ENCODE results near the gene PPP1R3G. TPM values are rescaled to one million over a fixed set of nuclear protein-coding genes. Genes with fewer than 3 reads are reported as not detected.
"Not testable (repeated sequence)": the region's sequence is repeated elsewhere in the genome, so short reads cannot be mapped to it uniquely, and the experiment has no call there.

PPP1R3G gene
- total and polyA plus RNA-seq, 11 donors, result 5.4 to 12.3 (median 8.0) TPM

DNA sequence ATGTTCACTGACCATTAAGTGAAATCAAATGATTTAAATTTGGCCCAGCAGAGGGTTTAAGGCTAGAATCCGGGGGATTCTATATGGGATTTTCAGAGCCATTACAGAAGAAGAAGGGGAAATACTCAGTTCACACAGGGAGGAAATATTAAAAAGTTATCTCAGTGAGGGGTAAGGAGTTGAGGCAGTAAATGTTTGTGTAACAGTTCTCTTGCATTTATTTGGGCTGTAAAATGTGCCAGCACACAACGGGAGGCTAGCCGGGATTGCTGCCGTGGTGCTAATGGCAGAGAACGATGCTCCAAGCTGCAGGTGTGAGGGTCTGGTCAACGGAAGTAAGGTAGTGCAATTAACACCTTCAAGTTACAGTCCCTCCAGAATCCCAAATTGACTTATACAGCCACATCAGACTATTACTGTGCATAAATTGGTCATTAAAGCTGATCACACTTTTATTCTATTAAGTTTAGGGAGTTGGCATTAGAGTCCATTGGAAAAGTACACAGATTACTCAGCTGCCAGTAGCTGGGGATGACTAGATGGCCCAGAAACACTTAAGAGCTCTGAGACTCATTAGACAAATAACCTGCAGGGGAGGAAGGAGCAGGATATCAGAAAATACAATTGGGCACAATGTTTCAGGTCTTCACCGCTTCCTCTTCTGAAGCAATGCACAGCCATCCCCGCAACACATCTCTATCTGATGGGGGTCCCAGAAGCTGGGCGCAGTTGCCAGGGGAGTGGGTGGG is 31.3 kb downstream of the PPP1R3G start:
- no peak for DNase-seq
- Histone ChIP-seq H3K4me1 (peaks cover 0 to 15% (median 0%) of the 10 kb centered on the region in 12 donors), H3K27me3 (no peaks in the 10 kb centered on the region), H3K36me3 (no peaks in the 10 kb centered on the region), H3K27ac (no peak overlapping the region), H3K9me3 (no peaks in the 10 kb centered on the region), H3K4me3 (no peak overlapping the region)
- intact Hi-C loops (cut with DNase I), result loop anchor here in 2 of 10 donors (10.0 kb wide), 2 partner anchors 62 to 112 kb away; partner anchors contain the start of gene RPP40 (in 1 of the 2)
- ATAC-seq, result no peak
- no peak for TF ChIP-seq POLR2A (IDR thresholded peaks at IDR 0.05)
- TF ChIP-seq, protein P1, sequence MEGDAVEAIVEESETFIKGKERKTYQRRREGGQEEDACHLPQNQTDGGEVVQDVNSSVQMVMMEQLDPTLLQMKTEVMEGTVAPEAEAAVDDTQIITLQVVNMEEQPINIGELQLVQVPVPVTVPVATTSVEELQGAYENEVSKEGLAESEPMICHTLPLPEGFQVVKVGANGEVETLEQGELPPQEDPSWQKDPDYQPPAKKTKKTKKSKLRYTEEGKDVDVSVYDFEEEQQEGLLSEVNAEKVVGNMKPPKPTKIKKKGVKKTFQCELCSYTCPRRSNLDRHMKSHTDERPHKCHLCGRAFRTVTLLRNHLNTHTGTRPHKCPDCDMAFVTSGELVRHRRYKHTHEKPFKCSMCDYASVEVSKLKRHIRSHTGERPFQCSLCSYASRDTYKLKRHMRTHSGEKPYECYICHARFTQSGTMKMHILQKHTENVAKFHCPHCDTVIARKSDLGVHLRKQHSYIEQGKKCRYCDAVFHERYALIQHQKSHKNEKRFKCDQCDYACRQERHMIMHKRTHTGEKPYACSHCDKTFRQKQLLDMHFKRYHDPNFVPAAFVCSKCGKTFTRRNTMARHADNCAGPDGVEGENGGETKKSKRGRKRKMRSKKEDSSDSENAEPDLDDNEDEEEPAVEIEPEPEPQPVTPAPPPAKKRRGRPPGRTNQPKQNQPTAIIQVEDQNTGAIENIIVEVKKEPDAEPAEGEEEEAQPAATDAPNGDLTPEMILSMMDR (IDR thresholded peaks at IDR 0.05), result no peak
- WGBS, 4 donors, result 92 to 95% (median 94%) methylated on average over 9 of the region's 9 CpGs

DNA sequence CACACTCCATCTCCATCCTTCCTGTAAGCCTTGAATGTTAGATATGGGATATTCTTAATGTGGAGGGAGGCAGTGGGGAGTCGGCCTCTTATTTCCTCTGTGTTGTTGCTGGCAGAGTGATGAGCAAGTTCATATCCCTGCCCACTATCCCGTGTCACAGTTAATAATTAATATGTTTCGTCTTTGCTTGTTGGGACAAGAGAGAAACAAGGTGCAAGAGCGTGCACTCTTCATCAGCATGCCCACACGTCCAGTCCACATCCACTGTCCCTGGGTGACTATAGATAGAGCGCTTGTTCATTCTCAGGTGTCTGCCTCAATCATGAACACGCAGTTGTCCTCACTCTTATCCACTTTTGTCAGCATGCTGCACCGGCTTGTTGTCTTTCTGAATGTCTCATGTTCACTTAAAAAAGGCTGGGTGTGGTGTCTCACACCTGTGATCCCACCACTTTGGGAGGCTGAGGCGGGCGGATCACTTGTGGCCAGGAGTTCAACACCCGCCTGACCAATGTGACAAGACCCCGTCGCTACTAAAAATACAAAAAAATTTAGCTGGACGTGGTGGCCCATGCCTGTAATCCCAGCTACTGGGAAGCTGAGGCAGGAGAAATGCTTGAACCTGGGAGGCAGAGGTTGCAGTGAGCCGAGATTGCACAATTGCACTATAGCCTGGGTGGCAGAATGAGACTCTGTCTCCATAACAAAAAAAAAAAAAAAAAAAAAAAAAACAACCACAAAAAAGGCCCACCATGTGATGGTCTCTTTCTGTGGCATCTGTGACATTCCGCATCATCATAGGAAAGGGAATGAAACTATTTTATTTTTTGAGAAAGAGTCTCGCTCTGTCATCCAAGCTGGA is 34.2 kb downstream of the PPP1R3G start:
- WGBS, 4 donors, result 90 to 94% (median 92%) methylated on average over 17 of the region's 17 CpGs
- H3K36me3 ChIP-seq, result no peaks in the 10 kb centered on the region
- no peak overlapping the region for H3K27ac ChIP-seq
- intact Hi-C loops (cut with DNase I), result loop anchor here in 2 of 10 donors (10.0 kb wide), 2 partner anchors 65 to 115 kb away; partner anchors contain the start of gene RPP40 (in 1 of the 2)
- peaks cover 0 to 24% (median 0%) of the 10 kb centered on the region in 12 donors for H3K4me1 ChIP-seq
- no peak for DNase-seq
- no peaks in the 10 kb centered on the region for H3K9me3 ChIP-seq
- H3K4me3 ChIP-seq, result no peak overlapping the region
- H3K27me3 ChIP-seq, result no peaks in the 10 kb centered on the region
- no peak for TF ChIP-seq POLR2A (IDR thresholded peaks at IDR 0.05)
- no peak for ATAC-seq

DNA sequence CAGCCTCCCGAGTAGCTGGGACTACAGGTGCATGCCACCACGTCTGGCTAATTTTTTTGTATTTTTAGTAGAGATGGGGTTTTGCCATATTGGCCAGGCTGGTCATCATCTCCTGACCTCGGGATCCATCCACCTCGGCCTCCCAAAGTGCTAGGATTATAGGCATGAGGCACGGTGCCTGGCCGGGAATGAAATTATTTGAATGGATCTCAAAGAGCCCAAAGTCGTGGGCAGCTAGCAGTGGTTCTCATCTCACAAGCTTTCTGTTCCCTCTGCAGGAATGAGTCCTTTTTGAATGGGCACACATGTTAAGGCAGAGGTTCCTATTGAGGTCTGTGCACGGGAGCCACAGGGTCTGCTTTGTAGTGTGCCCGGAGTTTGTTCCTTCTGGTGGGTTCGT is 34.9 kb downstream of the PPP1R3G start:
- DNase-seq (no peak), ATAC-seq (no peak)
- 88 to 97% (median 96%) methylated on average over 10 of the region's 10 CpGs for WGBS, 4 donors
- Histone ChIP-seq H3K9me3 (no peaks in the 10 kb centered on the region), H3K4me1 (peaks cover 0 to 19% (median 0%) of the 10 kb centered on the region in 12 donors), H3K27me3 (no peaks in the 10 kb centered on the region), H3K4me3 (no peak overlapping the region), H3K36me3 (no peaks in the 10 kb centered on the region), H3K27ac (no peak overlapping the region)
- TF ChIP-seq, protein P1 (IDR thresholded peaks at IDR 0.05), result no peak
- intact Hi-C loops (cut with DNase I), result loop anchor here in 1 of 10 donors (5.0 kb wide), 1 partner anchor 38 kb away; no protein-coding TSS in a partner anchor

DNA sequence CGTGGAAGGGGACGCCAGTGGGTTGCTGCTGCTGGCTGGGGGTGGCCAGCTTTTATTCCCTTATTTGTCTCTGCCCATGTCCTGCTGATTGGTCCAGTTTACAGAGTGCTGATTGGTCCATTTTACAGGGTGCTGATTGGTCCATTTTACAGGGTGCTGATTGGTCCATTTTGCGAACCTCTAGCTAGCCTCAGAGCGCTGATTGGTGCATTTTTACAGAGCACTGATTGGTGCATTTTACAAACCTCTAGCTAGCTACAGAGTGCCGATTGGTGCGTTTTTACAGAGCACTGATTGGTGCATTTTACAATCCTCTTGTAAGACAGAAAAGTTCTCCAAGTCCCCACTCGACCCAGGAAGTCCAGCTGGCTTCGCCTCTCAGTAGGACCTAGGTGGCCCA is 35.4 kb downstream of the PPP1R3G start:
- not testable (repeated sequence) for H3K36me3 ChIP-seq, H3K27me3 ChIP-seq, DNase-seq, ATAC-seq, H3K4me3 ChIP-seq, H3K9me3 ChIP-seq
- Histone ChIP-seq H3K4me1 (peaks cover 0 to 19% (median 0%) of the 10 kb centered on the region in 12 donors), H3K27ac (peak overlapping the region in 1 of 12 donors; percentile 69)
- 96 to 98% (median 97%) methylated on average over 8 of the region's 8 CpGs for WGBS, 4 donors
- intact Hi-C loops (cut with DNase I), result loop anchor here in 1 of 10 donors (5.0 kb wide), 1 partner anchor 38 kb away; no protein-coding TSS in a partner anchor

Measured in heart left ventricle (tissue), 16 donors.